Measurements from ENCODE around the gene FUT4.

Gene FUT4

GRCh38 chr11:94532211-94532610 lies 11.5 kb upstream of the FUT4 start:
- DNase-seq (ENCODE audit: low spot score) (no peak), ATAC-seq (ENCODE audit: low read depth) (no peak)
- H3K27me3 ChIP-seq (ENCODE audit: insufficient read depth, poor library complexity, severe bottlenecking), result no peaks in the 10 kb centered on the region
- no peak for TF ChIP-seq CTCF (IDR thresholded peaks at IDR 0.05; ENCODE audit: poor library complexity, severe bottlenecking)
- no peaks in the 10 kb centered on the region for H3K36me3 ChIP-seq (ENCODE audit: low read depth)
- no peak overlapping the region for H3K4me3 ChIP-seq (ENCODE audit: severe bottlenecking)
- no peaks in the 10 kb centered on the region for H3K4me1 ChIP-seq (ENCODE audit: insufficient read depth, poor library complexity, severe bottlenecking)
- no peaks in the 10 kb centered on the region for H3K9me3 ChIP-seq (ENCODE audit: severe bottlenecking)
- no peak overlapping the region for H3K27ac ChIP-seq (ENCODE audit: poor library complexity, severe bottlenecking)

- ATAC-seq (ENCODE audit: low read depth) (no peak), DNase-seq (ENCODE audit: low spot score) (no peak)
- Histone ChIP-seq H3K4me1 (ENCODE audit: insufficient read depth, poor library complexity, severe bottlenecking) (no peaks in the 10 kb centered on the region), H3K9me3 (ENCODE audit: severe bottlenecking) (no peaks in the 10 kb centered on the region), H3K27ac (ENCODE audit: poor library complexity, severe bottlenecking) (no peak overlapping the region), H3K27me3 (ENCODE audit: insufficient read depth, poor library complexity, severe bottlenecking) (no peaks in the 10 kb centered on the region), H3K4me3 (ENCODE audit: severe bottlenecking) (no peak overlapping the region), H3K36me3 (ENCODE audit: low read depth) (no peaks in the 10 kb centered on the region)
- no peak for TF ChIP-seq CTCF (IDR thresholded peaks at IDR 0.05; ENCODE audit: poor library complexity, severe bottlenecking)
Observed at GRCh38 chr11:94533206-94533605, 10.5 kb upstream of the FUT4 start.

DNA sequence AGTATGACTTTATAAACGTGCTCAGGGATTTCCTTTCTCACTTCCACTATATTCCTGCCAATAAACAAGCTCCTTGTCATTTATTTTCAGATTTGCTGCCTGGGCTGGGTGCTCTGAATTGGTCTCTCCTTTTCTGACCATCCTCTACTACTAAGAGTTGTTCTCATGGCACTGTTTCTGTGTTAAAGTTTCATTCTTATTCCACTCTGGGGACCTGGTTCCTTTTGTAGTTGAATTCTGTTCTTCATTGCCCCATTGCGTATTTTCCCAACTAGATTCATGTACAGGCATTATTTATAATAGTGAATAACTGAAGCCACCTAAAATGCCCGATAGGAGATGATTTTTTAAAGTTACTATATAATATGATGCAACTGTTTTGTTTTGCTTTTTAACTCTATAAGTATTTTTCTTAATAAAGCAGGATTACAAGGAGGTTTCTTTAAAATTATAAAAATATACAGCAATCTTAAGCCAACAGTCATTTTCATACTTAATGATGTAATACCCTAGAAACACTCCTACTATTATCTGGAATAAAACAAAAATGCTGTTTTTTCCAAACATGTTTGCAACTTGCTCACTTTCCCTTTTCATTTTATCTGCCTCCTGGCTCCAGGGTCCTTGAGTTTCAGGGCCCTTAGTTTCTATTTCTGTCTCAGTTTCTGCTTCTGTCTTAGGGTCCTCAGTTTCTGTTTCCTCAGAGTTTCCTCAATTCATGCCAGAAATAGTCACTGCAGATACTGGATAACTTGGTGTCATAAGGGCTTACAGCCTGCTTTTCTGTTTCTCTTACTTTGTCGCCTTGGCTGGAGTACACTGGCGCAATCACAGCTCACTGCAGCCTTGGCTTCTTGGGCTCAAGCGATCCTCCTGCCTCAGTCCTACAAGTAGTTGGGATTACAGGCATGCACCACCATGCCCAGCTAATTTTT lies 9.8 kb upstream of the FUT4 start:
- Histone ChIP-seq H3K27me3 (ENCODE audit: insufficient read depth, poor library complexity, severe bottlenecking) (no peaks in the 10 kb centered on the region), H3K4me1 (ENCODE audit: insufficient read depth, poor library complexity, severe bottlenecking) (no peaks in the 10 kb centered on the region), H3K27ac (ENCODE audit: poor library complexity, severe bottlenecking) (no peak overlapping the region), H3K9me3 (ENCODE audit: severe bottlenecking) (no peaks in the 10 kb centered on the region), H3K36me3 (ENCODE audit: low read depth) (no peaks in the 10 kb centered on the region), H3K4me3 (ENCODE audit: severe bottlenecking) (no peak overlapping the region)
- ATAC-seq (ENCODE audit: low read depth) (no peak), DNase-seq (ENCODE audit: low spot score) (no peak)
- no peak for TF ChIP-seq CTCF (IDR thresholded peaks at IDR 0.05; ENCODE audit: poor library complexity, severe bottlenecking)

DNA sequence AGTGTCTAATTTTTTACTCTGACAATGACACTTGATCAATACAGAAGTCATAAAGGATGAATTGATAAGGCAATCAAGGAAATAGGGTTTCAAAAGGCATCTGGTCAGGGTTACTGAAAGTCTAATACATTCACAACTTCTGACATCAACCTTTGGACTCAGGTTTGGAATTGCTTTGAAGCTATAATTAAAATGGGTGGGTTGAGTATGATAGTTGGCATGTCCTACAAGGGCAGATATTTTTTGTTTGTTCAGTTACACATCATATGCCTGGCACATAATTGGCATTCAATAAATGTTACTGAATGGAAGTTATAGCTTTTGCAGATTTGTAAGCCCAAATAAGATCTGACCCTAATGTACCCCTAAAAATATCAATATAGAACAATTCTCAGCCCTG lies 7.3 kb upstream of the FUT4 start:
- DNase-seq (ENCODE audit: low spot score) (no peak), ATAC-seq (ENCODE audit: low read depth) (no peak)
- Histone ChIP-seq H3K27me3 (ENCODE audit: insufficient read depth, poor library complexity, severe bottlenecking) (no peaks in the 10 kb centered on the region), H3K4me3 (ENCODE audit: severe bottlenecking) (no peak overlapping the region), H3K36me3 (ENCODE audit: low read depth) (no peaks in the 10 kb centered on the region), H3K27ac (ENCODE audit: poor library complexity, severe bottlenecking) (no peak overlapping the region), H3K4me1 (ENCODE audit: insufficient read depth, poor library complexity, severe bottlenecking) (no peaks in the 10 kb centered on the region), H3K9me3 (ENCODE audit: severe bottlenecking) (no peaks in the 10 kb centered on the region)
- TF ChIP-seq CTCF (IDR thresholded peaks at IDR 0.05; ENCODE audit: poor library complexity, severe bottlenecking), result no peak

DNA sequence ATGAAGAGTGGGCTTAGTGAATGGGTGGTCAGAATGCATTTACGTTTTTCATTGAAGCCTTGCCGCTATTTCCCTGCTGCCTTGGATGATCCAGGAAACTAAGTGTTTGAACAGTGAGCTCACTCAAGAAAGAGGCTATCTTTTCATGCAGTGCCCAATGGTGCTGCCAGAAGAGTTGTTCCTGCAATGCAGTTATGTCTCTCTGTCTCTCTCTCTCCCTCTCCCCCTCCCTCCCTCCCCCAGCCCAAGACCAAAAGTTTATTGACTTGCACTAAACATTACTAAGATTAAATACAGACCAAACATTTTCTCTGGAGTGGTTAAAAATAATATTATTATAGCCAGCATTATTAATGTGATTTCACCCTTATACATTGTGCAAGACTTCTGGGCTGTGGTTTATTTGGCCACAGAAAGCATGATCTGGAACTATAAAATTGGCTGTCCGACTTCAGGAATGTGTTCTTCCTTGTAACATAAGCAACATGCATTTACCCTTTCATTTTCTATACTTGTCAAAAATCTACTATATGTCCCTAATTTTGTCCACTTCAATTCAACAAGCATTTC lies 6.6 kb upstream of the FUT4 start:
- H3K27me3 ChIP-seq (ENCODE audit: insufficient read depth, poor library complexity, severe bottlenecking), result no peaks in the 10 kb centered on the region
- DNase-seq (ENCODE audit: low spot score) (no peak), ATAC-seq (ENCODE audit: low read depth) (peak; percentile 51; the same call in 1 of the 3 replicates)
- H3K27ac ChIP-seq (ENCODE audit: poor library complexity, severe bottlenecking), result no peak overlapping the region
- no peak overlapping the region for H3K4me3 ChIP-seq (ENCODE audit: severe bottlenecking)
- no peaks in the 10 kb centered on the region for H3K4me1 ChIP-seq (ENCODE audit: insufficient read depth, poor library complexity, severe bottlenecking)
- no peaks in the 10 kb centered on the region for H3K9me3 ChIP-seq (ENCODE audit: severe bottlenecking)
- no peak for TF ChIP-seq CTCF (IDR thresholded peaks at IDR 0.05; ENCODE audit: poor library complexity, severe bottlenecking)
- H3K36me3 ChIP-seq (ENCODE audit: low read depth), result no peaks in the 10 kb centered on the region

All from RWPE2 (cell line).